GM12875 (cell line): ENCODE measurements around the gene CLTCL1.

Experiments
- H3K4me3 ChIP-seq: one replicate; pipeline ENCODE4 v1.5.1; 2011; ENCODE audit warnings: low read depth, low read length, control low read depth
- TF ChIP-seq, protein P1 (sequence below): IDR thresholded peaks from 2 replicates; pipeline ENCODE4 v1.5.1; 2011; ENCODE audit warnings: low read depth, mild to moderate bottlenecking, control low read depth, inconsistent platforms, low read length, moderate library complexity, borderline replicate concordance; ENCODE audit not compliant: insufficient read depth

The CLTCL1 gene

DNA sequence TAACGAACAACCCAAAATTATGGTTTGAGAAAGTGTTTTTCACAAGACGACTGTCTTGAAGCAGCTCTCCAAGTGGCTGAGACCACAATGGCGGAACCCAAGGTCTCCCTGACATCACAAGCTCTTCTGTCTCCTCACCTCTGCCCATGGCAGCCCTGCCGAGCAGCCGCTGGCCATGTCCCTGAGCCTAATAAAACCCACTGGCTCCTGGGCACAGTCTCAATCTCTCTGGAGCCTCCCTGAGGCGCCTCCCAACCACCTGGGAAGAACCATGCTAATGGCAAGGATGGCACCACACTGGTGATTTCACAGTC, 50.0 kb downstream of the CLTCL1 start:
- TF ChIP-seq, protein P1, sequence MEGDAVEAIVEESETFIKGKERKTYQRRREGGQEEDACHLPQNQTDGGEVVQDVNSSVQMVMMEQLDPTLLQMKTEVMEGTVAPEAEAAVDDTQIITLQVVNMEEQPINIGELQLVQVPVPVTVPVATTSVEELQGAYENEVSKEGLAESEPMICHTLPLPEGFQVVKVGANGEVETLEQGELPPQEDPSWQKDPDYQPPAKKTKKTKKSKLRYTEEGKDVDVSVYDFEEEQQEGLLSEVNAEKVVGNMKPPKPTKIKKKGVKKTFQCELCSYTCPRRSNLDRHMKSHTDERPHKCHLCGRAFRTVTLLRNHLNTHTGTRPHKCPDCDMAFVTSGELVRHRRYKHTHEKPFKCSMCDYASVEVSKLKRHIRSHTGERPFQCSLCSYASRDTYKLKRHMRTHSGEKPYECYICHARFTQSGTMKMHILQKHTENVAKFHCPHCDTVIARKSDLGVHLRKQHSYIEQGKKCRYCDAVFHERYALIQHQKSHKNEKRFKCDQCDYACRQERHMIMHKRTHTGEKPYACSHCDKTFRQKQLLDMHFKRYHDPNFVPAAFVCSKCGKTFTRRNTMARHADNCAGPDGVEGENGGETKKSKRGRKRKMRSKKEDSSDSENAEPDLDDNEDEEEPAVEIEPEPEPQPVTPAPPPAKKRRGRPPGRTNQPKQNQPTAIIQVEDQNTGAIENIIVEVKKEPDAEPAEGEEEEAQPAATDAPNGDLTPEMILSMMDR, result no peak
- no peak overlapping the region for H3K4me3 ChIP-seq

DNA sequence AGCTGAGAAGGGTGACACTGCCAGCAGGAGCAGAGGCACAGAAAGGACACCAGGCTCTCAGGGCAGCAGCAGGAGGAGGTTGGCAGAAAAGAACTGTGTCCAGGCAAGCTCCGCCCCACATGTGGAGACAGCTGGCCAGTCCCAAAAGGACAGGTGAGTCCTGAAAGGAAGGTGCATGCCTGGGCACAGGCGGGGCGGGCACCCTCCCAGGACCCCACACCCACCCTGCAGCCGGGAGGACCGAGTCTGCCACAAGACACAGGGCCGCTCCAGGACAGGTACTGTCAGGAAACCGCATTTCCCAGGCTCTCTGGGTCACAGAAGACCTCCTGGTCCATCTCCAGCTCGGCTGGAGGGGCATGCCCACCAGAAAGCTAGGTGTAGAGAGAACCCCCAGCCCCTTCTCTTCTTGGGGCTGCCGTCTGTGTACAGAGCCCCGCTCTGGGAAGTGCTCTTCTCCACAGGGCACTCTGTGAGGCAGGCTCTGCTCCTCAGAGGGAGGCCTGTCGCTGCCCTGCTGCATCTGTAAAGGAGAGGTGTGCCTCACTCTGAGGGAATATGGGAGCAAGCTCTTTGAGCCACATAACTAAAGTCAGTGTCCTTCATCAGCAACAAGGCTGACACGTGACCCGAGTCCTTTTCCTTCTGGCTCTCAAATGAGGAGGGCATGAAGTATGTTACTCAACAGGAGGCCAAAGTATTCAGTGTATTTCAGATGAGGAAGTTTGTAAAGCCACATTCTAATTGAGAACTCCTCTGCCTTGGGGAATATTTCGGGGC, 50.5 kb downstream of the CLTCL1 start:
- TF ChIP-seq, protein P1, result no peak
- no peak overlapping the region for H3K4me3 ChIP-seq

DNA sequence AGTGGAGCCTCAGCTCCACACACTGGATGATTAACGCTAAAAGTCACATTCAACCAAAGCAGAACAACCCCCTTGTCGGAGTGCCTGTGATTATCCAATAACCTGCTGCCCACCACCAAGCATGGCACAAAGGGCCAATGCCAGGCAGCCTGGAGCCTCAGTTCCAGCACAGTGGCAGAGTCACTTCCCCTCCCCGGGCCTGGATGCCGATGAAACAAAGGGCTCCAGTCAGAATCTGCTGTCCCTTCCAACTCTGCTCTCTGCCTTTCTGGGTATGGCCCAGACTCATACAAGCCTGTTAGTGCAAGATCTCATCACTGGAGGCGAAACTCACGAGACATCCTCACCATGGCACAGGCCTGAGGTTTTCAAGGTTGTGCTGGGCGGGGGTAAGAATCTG, 52.1 kb downstream of the CLTCL1 start:
- TF ChIP-seq, protein P1, result no peak

DNA sequence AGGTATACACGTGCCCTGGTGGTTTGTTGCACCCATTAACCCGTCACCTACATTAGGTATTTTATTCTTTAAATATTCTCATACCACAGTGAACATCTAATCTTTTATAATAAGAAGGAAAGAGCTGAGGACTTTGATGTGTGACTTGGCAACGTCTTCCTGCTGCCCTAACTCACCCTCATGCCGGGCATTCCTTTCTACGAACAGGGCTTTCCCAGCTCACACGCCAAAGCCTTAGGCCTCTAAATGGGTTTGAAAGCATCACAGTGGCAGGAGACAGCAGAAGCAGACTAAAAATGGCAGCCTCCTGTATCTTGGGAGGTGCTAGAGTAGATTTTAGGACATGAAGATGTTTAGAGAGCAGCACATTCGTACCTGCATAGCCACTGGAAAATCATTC, 52.6 kb downstream of the CLTCL1 start:
- no peak overlapping the region for H3K4me3 ChIP-seq
- TF ChIP-seq, protein P1, result no peak

More for the DNA sequence above, 52.1 kb downstream of the CLTCL1 start:
- no peak overlapping the region for H3K4me3 ChIP-seq

DNA sequence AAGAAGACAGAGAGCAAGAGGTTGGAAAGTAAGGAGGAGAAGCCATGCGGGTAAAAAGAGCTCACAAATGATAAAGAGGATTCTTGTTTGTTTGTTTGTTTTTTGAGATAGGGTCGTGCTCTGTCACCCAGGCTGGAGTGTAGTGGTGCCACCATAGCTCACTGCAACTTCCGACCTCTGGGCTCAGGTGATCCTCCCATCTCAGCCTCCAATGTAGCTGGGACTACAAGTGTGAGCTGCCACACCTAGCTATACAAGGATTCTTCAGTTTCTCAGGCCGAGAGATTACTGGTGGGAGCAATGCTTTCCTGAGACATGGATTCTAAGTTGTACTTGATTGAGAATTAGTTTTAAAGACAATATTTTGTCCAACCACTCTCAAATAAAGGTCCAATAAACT, 55.6 kb downstream of the CLTCL1 start:
- TF ChIP-seq, protein P1, result no peak

DNA sequence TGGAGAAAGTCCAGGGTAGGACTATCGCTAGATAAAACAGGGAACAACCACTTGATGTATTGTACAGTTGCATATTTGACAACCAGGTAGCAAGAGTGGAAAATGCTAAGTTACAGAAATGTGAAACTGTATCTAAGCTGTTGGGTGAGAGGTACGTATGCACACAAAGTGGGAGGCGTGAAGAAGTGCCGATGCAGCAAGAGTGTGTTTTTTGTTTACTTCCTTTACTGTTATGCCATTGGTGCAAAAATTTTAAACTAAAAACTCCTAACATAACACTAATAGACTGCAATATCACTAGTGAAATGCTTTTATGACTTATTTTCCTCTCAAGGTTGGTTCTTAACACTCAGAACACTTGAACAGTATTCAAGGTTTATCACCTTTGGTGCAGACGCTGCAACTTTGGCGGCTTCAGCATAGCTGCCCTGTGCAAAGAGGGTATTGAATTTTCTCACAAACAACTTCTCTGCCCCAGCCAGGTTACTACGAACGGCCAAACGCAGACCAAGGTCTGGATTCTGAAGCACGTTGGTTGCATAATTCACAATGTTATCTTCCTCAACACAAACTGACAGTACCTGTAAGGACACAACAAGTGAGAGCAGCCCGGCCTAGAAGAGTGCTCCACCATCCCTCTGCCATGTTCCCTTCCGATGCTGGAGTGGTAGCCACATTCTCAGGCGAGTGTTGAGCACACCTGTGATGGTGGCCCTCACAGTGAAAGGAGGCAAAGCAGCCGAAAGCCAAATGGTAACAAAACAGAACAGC, 57.2 kb downstream of the CLTCL1 start:
- TF ChIP-seq, protein P1, result no peak
- H3K4me3 ChIP-seq, result no peak overlapping the region

More for the DNA sequence above, 55.6 kb downstream of the CLTCL1 start:
- no peak overlapping the region for H3K4me3 ChIP-seq
